ENCODE data around the gene ADGRV1.
"Not testable (repeated sequence)": the region's sequence is repeated elsewhere in the genome, so short reads cannot be mapped to it uniquely, and the experiment has no call there.

The ADGRV1 gene

DNA sequence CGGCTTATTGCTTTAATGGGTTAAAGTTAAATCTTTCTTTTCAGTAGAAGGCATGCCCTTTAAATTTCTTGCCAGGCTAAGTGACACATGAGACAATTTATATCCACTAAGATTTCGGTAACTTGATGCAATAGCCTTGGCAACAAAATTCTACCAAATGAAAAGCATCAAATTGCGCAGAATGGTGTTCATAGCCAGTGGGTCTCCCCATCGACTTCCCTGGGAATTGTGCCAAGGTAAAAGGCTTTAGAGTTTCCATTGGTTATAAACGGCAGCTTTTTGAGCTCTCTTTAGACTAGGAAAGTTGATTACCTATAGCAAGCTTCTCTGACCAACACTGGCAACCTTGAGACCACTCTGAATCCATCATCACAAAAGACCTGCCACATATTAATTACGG is 466.1 kb downstream of the ADGRV1 start:
- no peak for DNase-seq (ENCODE audit: low read depth in 1 of 2, low spot score in 1 of 2)

DNA sequence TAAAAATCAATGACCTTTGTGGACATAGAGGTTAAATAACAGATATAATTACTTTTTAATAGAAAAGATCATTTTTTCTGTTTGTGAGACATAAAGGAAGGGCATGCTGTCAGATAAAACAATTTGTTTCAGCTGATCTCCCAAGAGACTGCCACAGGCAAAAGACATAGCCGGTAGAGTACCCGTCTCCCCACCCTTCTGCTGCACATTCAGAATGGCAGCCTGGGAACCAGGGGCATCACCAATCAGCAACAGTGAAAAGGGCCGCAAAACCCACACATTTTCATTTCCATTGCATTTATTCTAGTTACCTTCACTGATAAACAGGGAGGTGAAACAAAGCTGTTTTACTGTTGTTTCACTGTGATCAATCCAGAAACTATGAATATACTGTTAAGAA is 466.9 kb downstream of the ADGRV1 start:
- no peak for DNase-seq (ENCODE audit: low read depth in 1 of 2, low spot score in 1 of 2)

DNA sequence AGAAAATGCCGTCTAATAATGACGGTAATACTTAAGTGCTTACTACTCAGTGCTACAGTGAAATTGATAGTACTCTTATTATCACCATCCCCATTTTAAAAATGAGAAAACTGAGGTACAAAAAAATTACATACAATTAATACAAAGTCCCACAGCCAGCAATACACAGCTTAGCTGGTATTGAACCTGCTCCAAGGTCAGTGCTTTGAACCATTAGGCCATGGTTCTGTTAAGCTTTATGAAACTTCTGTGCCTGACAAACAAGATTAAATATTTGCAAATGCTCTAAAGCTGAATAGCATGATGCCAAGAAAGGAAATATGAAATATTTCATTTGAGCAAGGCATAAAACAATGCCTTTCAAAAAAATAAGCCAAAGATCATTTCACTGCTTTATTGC is 467.4 kb downstream of the ADGRV1 start:
- no peak for DNase-seq (ENCODE audit: low read depth in 1 of 2, low spot score in 1 of 2)

DNA sequence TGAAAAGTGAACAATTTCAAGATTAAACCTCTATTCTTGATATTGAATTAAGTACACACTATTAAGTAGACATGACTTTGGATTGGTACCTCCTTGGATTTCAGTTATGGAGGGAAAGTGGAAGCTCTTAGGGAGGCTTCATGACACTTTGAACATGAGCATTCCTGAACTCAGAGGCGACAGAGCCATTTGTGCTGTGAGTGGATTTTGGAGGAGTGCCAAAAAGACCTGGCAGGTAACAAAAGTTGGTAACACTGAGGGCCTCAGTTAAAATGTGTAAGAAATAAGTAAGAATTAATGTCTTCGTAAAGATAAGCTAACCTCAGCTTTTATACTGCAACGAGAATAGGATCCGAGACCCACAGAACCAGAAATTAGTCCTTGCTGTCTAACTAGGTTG is 467.9 kb downstream of the ADGRV1 start:
- no peak for DNase-seq (ENCODE audit: low read depth in 1 of 2, low spot score in 1 of 2)

DNA sequence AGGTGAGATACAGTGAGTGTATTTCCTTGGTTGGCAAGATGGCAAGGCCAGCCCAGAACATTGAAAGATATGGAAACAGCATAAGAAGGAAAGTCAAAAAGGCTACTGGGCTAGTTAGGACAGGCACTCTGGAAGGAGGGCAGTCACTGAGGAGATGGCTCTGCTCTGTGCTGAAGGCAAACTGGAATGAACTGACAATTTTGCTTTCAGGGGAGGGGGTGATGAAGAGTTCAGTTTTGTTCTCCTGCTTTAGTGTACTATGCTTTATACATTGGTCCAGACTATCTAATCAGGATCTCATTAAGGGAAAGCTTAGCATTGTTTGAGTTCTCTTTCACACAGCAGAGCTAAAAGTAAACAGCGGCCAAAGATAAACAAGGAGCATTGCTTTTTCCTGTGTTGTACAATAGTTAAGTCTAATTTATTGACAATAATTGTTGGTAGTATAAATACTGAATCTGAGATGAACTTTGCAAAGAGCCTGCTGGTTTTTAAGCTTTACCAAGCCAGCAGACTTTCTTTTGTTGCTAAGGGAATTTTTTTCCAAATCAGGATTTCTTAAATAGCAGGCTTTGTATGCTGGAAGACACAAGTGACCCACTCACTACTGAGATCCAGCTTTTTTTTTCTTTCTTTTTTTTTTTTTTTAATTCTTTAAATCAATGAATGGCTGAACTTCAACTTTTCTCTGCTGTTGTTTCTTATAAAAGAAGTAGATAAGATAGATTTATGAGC is 469.0 kb downstream of the ADGRV1 start:
- DNase-seq (ENCODE audit: low read depth in 1 of 2, low spot score in 1 of 2) = no peak

DNA sequence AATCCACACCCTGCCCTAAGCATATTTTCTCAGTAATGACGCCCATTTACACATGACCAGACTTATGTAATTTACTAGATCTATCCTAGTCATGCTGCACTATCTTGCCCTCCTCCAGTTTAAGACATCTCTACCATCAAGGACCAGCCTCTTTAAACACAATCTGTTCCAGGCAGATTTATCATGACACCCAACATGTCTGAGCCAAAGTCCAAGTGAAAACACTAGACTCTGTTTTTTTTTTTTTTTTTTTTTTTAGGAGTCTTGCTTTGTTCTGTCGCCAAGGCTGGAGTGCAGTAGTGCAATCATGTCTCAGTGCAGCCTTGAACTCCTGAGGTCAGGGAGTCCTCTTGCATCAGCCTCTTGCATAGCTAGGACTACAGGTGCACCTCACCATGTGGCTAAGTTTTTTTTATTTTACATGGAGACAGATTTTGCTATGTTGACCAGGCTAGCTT is 469.9 kb downstream of the ADGRV1 start:
- DNase-seq (ENCODE audit: low read depth in 1 of 2, low spot score in 1 of 2) = no peak

DNA sequence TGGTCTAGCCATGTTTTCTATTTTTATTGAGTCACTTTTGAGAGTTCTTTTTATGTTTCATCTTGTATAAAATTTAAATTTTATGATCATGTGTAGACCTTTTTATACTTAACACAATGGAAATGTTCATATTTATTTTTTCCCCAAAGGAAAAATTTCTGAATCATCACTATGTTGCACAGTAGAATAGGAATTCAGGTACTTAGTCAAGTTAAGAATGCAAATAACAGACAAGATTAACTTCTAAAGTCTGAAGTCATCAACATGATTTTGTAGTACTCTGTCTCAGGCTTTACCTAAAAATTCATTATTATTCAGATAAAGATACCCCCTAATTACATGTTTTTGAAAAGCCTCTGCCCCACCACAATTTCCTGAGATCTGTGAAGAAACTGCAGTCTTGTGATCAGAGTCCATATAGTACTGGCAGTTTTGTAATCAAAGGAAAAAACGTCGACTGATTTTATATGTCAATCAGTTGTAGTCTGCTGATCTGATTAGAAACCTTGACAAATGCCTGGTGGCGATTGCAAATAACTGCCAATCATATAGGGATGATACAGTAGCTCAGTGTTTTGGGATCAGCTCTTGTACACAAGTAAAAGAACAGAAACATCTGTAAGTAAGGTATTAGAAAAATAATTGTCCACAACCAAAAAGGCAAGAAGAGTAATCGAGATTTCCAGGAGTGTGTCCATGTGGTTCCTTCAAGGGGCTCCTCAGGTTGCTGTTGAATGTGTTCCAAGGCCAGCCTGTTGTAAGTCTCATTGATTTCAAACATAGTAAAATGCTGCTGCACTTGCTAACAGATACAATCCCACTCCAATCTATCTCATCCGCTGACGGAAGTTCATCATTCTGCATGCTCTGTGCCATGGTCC is 472.2 kb downstream of the ADGRV1 start:
- no peak for DNase-seq (ENCODE audit: low read depth in 1 of 2, low spot score in 1 of 2)

DNA sequence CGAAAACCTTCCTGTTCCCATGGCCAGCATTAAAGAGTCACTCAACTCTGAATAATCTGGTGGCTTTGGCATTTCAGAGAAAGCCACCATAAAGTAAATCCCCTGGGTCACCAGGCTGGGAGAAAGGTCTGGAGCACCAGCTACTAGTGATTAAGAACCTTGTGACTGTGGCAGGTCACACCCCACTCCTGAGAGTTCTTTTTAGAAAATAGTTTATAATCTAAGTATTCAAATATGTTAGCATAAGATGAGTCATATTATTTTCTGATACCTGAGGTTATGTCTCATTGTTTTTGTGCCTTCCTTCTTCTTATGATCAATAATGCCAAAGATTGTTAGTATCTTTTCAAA is 472.8 kb downstream of the ADGRV1 start:
- no peak for DNase-seq (ENCODE audit: low read depth in 1 of 2, low spot score in 1 of 2)

DNA sequence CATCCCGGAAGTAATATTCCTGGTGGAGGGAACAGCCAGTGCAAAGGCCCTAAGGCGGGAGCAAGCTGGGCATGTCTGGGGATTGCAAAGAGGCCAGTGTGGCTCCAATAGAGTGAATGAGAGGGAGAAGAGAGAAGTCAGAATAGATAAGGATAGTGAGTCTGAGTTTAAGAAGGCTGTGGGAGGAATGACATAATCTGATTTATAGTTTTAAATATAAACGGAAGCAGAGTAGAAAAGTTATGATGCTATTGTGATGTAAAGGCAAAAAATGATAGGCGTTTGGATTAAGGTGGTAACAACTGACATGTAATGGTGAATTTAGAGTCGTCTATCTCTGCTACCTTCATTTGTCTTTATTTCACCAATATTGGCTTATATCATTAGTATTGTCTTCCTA is 473.5 kb downstream of the ADGRV1 start:
- DNase-seq (ENCODE audit: low read depth in 1 of 2, low spot score in 1 of 2) = no peak

DNA sequence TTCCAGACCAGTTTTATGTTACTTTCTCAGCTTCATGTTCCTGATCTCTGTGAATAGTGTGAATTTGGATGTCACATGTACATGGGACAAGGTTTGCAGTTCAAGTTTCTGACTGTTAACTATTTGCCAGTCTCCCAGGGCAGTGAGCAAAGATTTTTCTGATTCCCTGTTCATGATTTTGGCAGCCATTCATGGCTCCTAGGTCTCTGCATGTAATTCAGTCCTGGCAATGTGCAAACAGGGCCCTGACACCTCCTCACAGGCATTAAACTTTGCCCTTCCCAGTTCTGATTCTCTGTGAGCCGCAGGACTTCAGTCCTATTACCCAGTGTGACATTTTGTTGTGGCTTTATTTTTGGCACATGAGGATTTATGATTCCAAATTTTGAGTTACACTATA is 474.8 kb downstream of the ADGRV1 start:
- DNase-seq (ENCODE audit: low read depth in 1 of 2, low spot score in 1 of 2) = no peak

DNA sequence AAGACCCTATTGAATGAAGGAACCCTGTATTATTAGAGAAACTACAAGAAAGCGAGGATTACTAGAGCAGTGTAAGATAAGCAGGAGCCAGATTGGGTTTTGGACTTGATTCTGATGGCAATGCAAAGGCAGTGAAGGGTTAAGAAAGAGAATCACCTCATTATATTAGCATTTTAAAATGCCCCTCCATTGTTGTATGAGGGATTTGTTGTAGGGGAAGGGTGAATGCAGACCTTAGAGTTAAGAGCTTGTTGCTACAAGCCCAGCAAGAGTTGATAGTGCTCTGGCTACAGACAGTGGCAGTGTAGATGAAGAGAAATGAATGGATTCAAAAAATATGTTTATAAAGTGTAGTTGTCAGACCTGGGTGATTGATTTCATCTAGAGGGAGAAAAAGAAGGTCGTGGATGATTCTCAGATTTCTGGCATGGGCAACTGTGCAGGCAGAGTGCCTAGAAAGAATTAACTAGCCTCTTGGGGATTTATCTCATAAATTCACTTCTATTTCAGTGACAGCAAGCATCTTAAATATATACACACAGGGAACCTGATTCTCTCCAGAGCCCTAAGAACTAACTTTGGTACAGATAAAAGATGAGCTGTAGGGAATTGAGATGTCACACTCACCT is 479.7 kb downstream of the ADGRV1 start:
- no peak for DNase-seq (ENCODE audit: low read depth in 1 of 2, low spot score in 1 of 2)

DNA sequence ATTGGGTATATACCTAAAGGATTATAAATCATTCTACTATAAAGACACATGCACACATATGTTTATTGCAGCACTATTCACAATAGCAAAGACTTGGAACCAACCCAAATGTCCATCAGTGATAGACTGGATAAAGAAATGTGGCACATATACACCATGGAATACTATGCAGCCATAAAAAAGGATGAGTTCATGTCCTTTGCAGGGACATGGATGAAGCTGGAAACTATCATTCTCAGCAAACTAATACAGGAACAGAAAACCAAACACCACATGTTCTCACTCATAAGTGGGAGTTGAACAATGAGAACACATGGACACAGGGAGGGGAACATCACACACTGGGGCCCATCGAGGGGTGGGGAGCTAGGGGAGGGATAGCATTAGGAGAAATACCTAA is 482.5 kb downstream of the ADGRV1 start:
- not testable (repeated sequence) for DNase-seq (ENCODE audit: low read depth in 1 of 2, low spot score in 1 of 2)

DNA sequence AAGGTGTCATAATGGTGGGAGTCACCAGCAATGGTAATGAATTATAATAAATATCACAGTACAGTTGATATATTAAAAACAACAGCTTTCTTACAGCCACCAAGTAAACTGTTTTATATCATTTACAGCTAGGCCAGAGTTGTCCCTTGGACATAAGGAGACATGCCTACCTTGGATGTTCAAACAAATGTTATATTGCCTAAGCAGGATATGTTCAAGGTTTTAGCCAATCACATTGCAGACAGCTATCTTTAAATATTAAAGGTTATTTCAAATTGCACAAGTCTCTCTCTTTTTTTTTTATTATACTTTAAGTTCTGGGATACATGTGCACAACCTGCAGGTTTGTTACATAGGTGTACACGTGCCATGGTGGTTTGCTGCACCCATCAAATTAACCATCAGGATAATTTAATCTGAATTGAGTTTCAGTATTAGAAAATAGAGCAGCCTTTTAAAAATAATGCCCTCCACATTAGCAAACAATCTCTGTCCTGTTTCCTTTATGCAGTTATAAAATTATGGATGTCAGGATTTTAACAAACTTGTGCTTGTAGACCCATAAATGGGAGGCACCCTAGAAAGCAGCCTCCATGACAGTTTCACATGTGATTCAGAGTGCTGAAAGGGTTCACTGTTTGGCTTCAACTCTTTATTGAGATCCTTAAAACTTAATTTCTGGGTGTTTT is 483.8 kb downstream of the ADGRV1 start:
- no peak for DNase-seq (ENCODE audit: low read depth in 1 of 2, low spot score in 1 of 2)

DNA sequence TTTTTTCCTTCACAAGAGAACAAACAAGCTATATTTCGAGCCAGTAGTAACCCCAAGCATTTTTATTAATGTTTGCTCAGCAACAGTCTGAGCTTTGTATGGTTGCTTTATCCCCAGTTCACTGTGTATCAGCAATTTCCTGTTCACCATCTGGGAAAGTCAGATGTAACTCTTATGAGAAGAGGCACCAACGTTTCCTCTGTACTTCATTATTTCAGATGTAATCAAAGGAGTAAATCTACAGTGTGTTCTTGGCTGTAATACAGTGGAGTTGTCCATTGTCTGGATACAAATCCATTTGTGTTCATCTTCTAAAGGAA is 484.3 kb downstream of the ADGRV1 start:
- DNase-seq (ENCODE audit: low read depth in 1 of 2, low spot score in 1 of 2) = no peak

DNA sequence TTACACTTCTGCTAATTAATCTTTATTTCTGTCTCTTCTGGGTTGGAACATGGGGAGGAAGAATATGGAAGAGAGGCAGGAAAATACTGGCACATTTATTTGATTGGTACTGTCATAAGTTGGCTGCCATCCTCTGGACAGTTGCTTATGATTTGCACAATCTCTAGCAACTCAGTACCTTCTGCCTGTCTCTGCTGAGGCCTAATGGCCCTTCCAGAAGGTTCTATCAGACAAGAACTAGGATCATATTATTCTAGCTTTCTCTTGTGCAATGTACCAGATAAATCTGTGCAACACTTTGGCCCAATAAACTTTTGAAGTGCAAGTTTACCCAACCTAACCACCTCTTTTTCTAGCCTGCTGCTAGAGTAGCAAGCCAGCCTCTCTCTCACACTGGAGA is 489.5 kb downstream of the ADGRV1 start:
- DNase-seq (ENCODE audit: low read depth in 1 of 2, low spot score in 1 of 2) = no peak

DNA sequence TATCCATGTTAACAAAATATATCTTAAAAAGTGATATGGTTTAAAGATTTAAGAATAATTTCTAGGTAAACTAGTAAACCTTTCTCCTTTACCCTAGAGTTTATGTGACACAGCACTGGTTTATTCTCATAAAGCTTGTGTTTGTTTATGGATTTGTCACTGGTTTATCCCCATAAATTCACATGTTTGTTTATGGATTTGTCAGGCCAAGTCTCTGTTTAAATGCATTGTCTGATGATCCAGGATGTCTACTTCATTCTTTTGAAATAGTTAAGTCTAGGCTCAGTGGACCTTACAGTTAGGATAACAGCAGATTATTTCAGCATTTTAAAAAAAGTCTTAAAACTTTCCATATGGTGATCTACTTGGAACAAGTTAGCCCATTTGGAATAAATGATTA is 490.5 kb downstream of the ADGRV1 start:
- DNase-seq (ENCODE audit: low read depth in 1 of 2, low spot score in 1 of 2) = no peak

DNA sequence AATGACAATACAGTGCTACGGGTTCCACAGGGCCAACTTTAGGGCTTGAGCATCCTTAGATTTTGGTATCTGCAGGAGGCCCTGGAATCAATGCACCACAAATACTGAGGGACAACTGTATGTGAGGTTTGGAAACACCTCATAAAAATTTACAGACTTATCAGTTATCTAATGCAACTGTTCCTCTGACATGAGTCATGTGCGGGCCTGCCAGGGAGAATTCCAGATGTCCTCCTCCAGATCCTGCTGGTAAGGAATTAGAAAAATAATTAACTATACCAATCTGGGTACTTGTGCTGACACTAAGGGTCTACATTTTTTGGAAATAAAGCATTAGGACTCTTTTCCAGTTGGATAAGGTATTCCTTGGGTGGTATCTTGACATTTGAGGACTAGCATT is 491.2 kb downstream of the ADGRV1 start:
- no peak for DNase-seq (ENCODE audit: low read depth in 1 of 2, low spot score in 1 of 2)

DNA sequence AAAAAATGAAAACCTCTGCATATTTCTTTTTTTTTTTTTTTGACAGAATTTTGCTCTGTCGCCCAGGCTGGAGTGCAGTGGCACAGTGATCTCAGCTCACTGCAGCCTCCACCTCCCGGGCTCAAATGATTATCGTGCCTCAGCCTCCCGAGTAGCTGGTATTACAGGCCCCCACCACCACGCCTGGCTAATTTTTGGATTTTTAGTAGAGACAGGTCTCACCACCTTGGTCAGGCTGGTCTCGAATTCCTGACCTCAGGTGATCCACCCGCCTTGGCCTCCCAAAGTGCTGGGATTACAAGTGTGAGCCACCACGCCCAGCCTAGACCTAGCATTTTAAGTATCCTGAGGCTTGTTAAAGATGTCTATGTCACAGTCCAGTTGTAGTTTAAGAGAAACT is 493.8 kb downstream of the ADGRV1 start:
- DNase-seq (ENCODE audit: low read depth in 1 of 2, low spot score in 1 of 2) = not testable (repeated sequence)

DNA sequence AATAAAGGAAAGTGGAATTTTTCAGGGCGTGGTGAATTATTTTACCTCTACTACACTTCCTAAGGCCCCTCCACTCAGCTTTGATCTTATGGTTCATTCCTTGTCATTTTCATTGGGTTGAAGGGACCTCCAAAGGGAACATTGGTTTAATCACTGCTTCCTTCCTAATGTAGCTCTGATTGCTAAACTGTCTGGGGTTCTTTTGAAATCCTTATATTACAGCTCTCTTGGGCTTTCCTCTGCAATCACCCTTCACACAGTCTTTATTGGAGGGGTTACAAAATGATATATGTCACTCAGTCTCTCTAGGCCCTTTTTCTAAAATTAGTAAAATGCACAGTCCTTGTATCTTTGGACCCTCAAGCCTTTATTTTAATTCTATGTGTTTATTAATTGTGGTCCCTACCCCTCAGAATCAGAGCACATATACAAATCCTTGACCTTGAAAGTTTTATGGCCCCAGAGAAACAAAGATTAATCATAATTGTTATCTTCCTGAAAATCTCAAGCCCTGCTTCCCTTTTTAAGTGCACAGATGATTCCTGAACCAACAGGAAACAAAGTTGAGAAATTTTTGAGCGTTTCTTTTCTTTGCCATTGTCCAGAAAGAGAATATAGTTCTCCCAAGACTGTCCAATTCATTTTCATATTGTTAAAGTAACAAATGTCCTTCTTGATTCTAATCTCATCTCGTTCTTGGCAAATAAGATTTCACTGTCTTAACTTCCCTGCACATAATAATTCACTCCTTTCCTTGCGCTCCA is 494.6 kb downstream of the ADGRV1 start:
- DNase-seq (ENCODE audit: low read depth in 1 of 2, low spot score in 1 of 2) = no peak

DNA sequence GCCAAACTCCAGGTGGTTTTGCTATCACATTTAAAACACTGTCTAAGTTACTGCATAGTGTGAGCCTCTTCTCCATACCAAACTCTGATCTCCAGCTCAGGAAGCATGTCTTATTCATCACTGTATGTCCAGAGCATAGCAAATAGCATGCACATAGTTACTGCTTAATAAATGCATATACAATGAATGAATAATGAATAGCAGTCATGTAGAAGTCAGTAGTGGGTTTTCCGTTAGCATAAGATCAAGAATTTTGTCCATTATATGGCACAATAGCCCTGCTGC is 495.1 kb downstream of the ADGRV1 start:
- no peak for DNase-seq (ENCODE audit: low read depth in 1 of 2, low spot score in 1 of 2)

DNA sequence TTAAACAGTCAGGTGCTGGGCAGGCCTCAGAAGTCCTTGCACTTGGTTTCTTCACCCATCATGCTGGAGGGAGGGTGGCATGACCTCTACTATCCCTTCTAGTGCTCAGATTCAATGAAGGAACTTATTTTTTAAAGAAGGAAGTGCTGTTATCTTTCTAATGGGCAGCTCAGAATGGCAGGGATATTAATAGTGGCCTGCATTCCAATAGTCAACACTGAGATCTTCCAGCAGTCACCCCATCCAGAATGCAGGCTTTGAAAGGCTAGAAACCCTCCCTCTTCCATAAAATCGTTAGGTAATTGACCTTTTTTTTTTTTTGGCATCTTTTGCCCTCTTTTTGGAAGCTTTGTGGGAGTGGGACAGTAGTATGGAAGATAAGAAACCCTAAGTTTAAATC is 499.6 kb downstream of the ADGRV1 start:
- no peak for DNase-seq (ENCODE audit: low read depth in 1 of 2, low spot score in 1 of 2)
